H1 (cell line): ENCODE measurements around the gene PXK. TPM values are rescaled to one million over a fixed set of nuclear protein-coding genes. Genes with fewer than 3 reads are reported as not detected.

ENCODE experiments used
- CTCF ChIA-PET: fragments of 300-600 bp; sonication (Branson Sonifier 250); formaldehyde crosslinking; loops from one replicate; lab custom pipeline; 2021; ENCODE audit not compliant: partially characterized antibody; lab: Charles Lee
- POLR2A ChIA-PET: fragments of 300-600 bp; sonication (Branson Sonifier 250); formaldehyde crosslinking; loops from one replicate; lab custom pipeline; 2021; ENCODE audit warnings: inconsistent platforms; ENCODE audit not compliant: partially characterized antibody; lab: Charles Lee
- DNase-seq, 2 experiments: peaks; one replicate each; pipeline versions ENCODE4 v3.0.0 to v3.0.0-alpha.2; 2010 to 2022; ENCODE audit warnings: low spot score in 2 of 2, low read depth in 1 of 2, mixed read lengths in 1 of 2
- FAIRE-seq: peaks from 2 replicates; lab custom pipeline; 2011; peaks lifted over from hg19 to GRCh38; lab: Jason Lieb, UNC
- H2AFZ ChIP-seq: 2 replicates; pipeline ENCODE4 v1.8.1; 2012; ENCODE audit warnings: low read length, inconsistent platforms
- H2AK5ac ChIP-seq: 2 replicates; pipeline ENCODE4 v1.6.1; 2013; ENCODE audit warnings: low read depth, low read length
- H2BK120ac ChIP-seq: replicated peaks from 2 replicates; pipeline ENCODE3; 2013; ENCODE audit warnings: low read depth, low read length, inconsistent platforms
- H2BK12ac ChIP-seq: 2 replicates; pipeline ENCODE4 v1.6.1; 2013; ENCODE audit warnings: low read depth, low read length
- H2BK15ac ChIP-seq: 2 replicates; pipeline ENCODE4 v1.6.1; 2013; ENCODE audit warnings: low read length
- H2BK20ac ChIP-seq: 2 replicates; pipeline ENCODE4 v1.6.1; 2013; ENCODE audit warnings: low read length
- H2BK5ac ChIP-seq: 2 replicates; pipeline ENCODE4 v1.6.1; 2013; ENCODE audit warnings: low read depth, low read length
- H3K14ac ChIP-seq: 2 replicates; pipeline ENCODE4 v1.6.1; 2013; ENCODE audit warnings: inconsistent platforms; ENCODE audit not compliant: insufficient read length
- H3K18ac ChIP-seq: 2 replicates; pipeline ENCODE4 v1.6.1; 2013; ENCODE audit warnings: low read length; ENCODE audit errors: extremely low read depth
- H3K23ac ChIP-seq: 2 replicates; pipeline ENCODE4 v1.6.1; 2013; ENCODE audit warnings: inconsistent platforms; ENCODE audit not compliant: insufficient read length
- H3K23me2 ChIP-seq: 2 replicates; pipeline ENCODE4 v1.6.1; 2013; ENCODE audit warnings: low read depth, low read length
- H3K27ac ChIP-seq: 2 replicates; pipeline ENCODE4 v1.6.1; 2011; ENCODE audit warnings: low read depth, low read length, inconsistent platforms
- H3K27me3 ChIP-seq, 4 experiments: replicated peaks in 1 of 4; 1 replicate in 1 of 4; 2 replicates in 3 of 4; pipeline versions ENCODE4 v1.6.1 to v1.8.1; 2011 to 2013; ENCODE audit warnings: low read length in 3 of 4, mild to moderate bottlenecking in 3 of 4, inconsistent platforms in 2 of 4, mixed read lengths in 2 of 4, moderate library complexity in 1 of 4; ENCODE audit not compliant: control insufficient read depth in 3 of 4, insufficient read depth in 3 of 4; ENCODE audit errors: extremely low read depth in 1 of 4
- H3K36me3 ChIP-seq, 4 experiments: 2 replicates each; pipeline versions ENCODE4 v1.6.1 to v1.8.1; 2011 to 2013; ENCODE audit warnings: mild to moderate bottlenecking in 4 of 4, low read length in 3 of 4, moderate library complexity in 2 of 4, control low read depth in 1 of 4, inconsistent platforms in 1 of 4; ENCODE audit not compliant: insufficient read depth in 4 of 4, control insufficient read depth in 2 of 4
- H3K4ac ChIP-seq: replicated peaks from 2 replicates; pipeline ENCODE3; 2013; ENCODE audit warnings: low read length, low read depth, mixed read lengths, inconsistent platforms; ENCODE audit not compliant: insufficient read length
- H3K4me1 ChIP-seq, 4 experiments: replicated peaks in 1 of 4; 1 replicate in 1 of 4; 2 replicates in 3 of 4; pipeline versions ENCODE4 v1.6.1 to v1.8.1; 2011 to 2013; ENCODE audit warnings: low read length in 3 of 4, inconsistent platforms in 2 of 4, mixed read lengths in 1 of 4; ENCODE audit not compliant: insufficient read depth in 4 of 4, control insufficient read depth in 3 of 4
- H3K4me2 ChIP-seq, 2 experiments: 2 replicates each; pipeline versions ENCODE4 v1.6.1 to v1.8.1; 2011 to 2013; ENCODE audit warnings: low read depth in 2 of 2, low read length in 2 of 2, control low read depth in 1 of 2, inconsistent platforms in 1 of 2, mild to moderate bottlenecking in 1 of 2; ENCODE audit not compliant: insufficient read depth in 1 of 2
- H3K4me3 ChIP-seq, 4 experiments: fragments of 200-600, 300-600 bp in 1 of 4; sonication (generic), shearing (Covaris generic), sonication (Bioruptor Twin) in 1 of 4; 2 replicates each; pipeline versions ENCODE4 v1.5.1 to v1.8.1; 2011 to 2016; ENCODE audit warnings: low read length in 4 of 4, low read depth in 3 of 4, control low read depth in 2 of 4, inconsistent platforms in 2 of 4, mild to moderate bottlenecking in 2 of 4, mixed read lengths in 1 of 4, moderate library complexity in 1 of 4; ENCODE audit not compliant: insufficient read depth in 2 of 4; ENCODE audit errors: extremely low read depth in 1 of 4
- H3K56ac ChIP-seq: replicated peaks from 2 replicates; pipeline ENCODE3; 2013; ENCODE audit warnings: low read depth, mild to moderate bottlenecking, mixed read lengths, low read length, inconsistent platforms; ENCODE audit not compliant: insufficient read length
- H3K79me1 ChIP-seq: 2 replicates; pipeline ENCODE4 v1.6.1; 2013; ENCODE audit warnings: low read depth, low read length, control low read depth
- H3K79me2 ChIP-seq, 2 experiments: 2 replicates each; pipeline versions ENCODE4 v1.6.1 to v1.8.1; 2012 to 2013; ENCODE audit warnings: low read length in 2 of 2, mild to moderate bottlenecking in 2 of 2, inconsistent platforms in 1 of 2; ENCODE audit not compliant: insufficient read depth in 2 of 2, control insufficient read depth in 1 of 2
- H3K9ac ChIP-seq, 4 experiments: replicated peaks in 1 of 4; 1 replicate in 1 of 4; 2 replicates in 3 of 4; pipeline versions ENCODE4 v1.6.1 to v1.8.1; 2011 to 2013; ENCODE audit warnings: low read depth in 3 of 4, low read length in 3 of 4, control low read depth in 2 of 4, mild to moderate bottlenecking in 2 of 4, moderate library complexity in 2 of 4, inconsistent platforms in 1 of 4; ENCODE audit errors: extremely low read depth in 1 of 4
- H3K9me3 ChIP-seq, 2 experiments: 2 replicates each; pipeline versions ENCODE4 v1.6.1 to v1.8.1; 2012 to 2013; ENCODE audit warnings: mild to moderate bottlenecking in 2 of 2, moderate library complexity in 2 of 2, control low read depth in 1 of 2, inconsistent platforms in 1 of 2, low read depth in 1 of 2, low read length in 1 of 2, mixed read lengths in 1 of 2; ENCODE audit not compliant: insufficient read depth in 2 of 2
- H4K20me1 ChIP-seq, 2 experiments: replicated peaks in 1 of 2; 2 replicates each; pipeline versions ENCODE3 to v1.8.1; 2011 to 2013; ENCODE audit warnings: inconsistent platforms in 2 of 2, low read length in 2 of 2, mild to moderate bottlenecking in 1 of 2; ENCODE audit not compliant: insufficient read depth in 2 of 2, control insufficient read depth in 1 of 2
- H4K5ac ChIP-seq: 2 replicates; pipeline ENCODE4 v1.6.1; 2013; ENCODE audit warnings: low read length, low read depth, mixed read lengths, inconsistent platforms; ENCODE audit not compliant: insufficient read length
- H4K8ac ChIP-seq: 2 replicates; pipeline ENCODE4 v1.8.0; 2013; ENCODE audit warnings: mild to moderate bottlenecking, moderate library complexity, low read length, inconsistent platforms; ENCODE audit not compliant: insufficient read depth; ENCODE audit errors: extremely low read depth
- H4K91ac ChIP-seq: replicated peaks from 2 replicates; pipeline ENCODE3; 2013; ENCODE audit warnings: low read length, mixed read lengths, inconsistent platforms; ENCODE audit not compliant: insufficient read length
- BCL11A ChIP-seq, 2 experiments: IDR thresholded peaks; one replicate each; pipeline ENCODE4 v1.6.1; 2011; ENCODE audit warnings: low read depth in 2 of 2, low read length in 2 of 2, mild to moderate bottlenecking in 2 of 2
- NANOG ChIP-seq: IDR thresholded peaks from 2 replicates; pipeline ENCODE4 v1.6.1; 2011; ENCODE audit warnings: low read length, low read depth, mild to moderate bottlenecking, inconsistent platforms; ENCODE audit not compliant: insufficient read depth, poor library complexity, severe bottlenecking
- POLR2AphosphoS5 ChIP-seq: IDR thresholded peaks from 2 replicates; pipeline ENCODE4 v1.6.1; 2011; ENCODE audit warnings: low read depth, low read length
- POU5F1 ChIP-seq: IDR thresholded peaks from 2 replicates; pipeline ENCODE4 v1.6.1; 2011; ENCODE audit warnings: low read depth, mild to moderate bottlenecking, low read length, moderate library complexity
- SIX5 ChIP-seq: IDR thresholded peaks from 2 replicates; pipeline ENCODE4 v1.6.1; 2011; ENCODE audit warnings: mild to moderate bottlenecking, low read depth, low read length
- SP1 ChIP-seq: IDR thresholded peaks from 2 replicates; pipeline ENCODE4 v1.6.1; 2011; ENCODE audit warnings: low read depth, low read length
- TBP ChIP-seq: IDR thresholded peaks from 2 replicates; pipeline ENCODE4 v1.6.1; 2011; ENCODE audit warnings: low read depth, low read length, improper control_type of control experiment
- TEAD4 ChIP-seq: IDR thresholded peaks from 2 replicates; pipeline ENCODE4 v1.6.1; 2012; ENCODE audit warnings: low read depth, low read length, inconsistent platforms, mixed read lengths
- WGBS, 2 experiments: shearing (Covaris generic) in 1 of 2; methylation state at CpG; one replicate each; pipeline versions ENCODE4 v1.1.6 to v1.1.7; 2013 to 2015; ENCODE audit warnings: low lambda C conversion rate in 2 of 2, mixed read lengths in 2 of 2, inconsistent platforms in 1 of 2, low coverage in 1 of 2, missing lambda C conversion rate in 1 of 2; ENCODE audit not compliant: insufficient replicate concordance in 2 of 2, insufficient coverage in 1 of 2, insufficient read length in 1 of 2; ENCODE audit errors: extremely low coverage in 1 of 2, missing lambda C conversion rate in 1 of 2; 5-methylcytosine and 5-hydroxymethylcytosine counted together
- polyA plus RNA-seq, 7 experiments: library from polyadenylated mRNA; depleted of rRNA in 3 of 7; stranded (reverse) in 5 of 7; unstranded in 2 of 7; fragments of >200 nt in 5 of 7; fragments of 200-250 nt in 2 of 7; gene quantifications; 1 replicate in 5 of 7; 2 replicates in 1 of 7; 4 replicates in 1 of 7; pipeline versions ENCODE4 v1.2.1 to v1.2.3, GENCODE V29; 2011 to 2013; ENCODE audit warnings: missing spikeins in 2 of 7, mixed read lengths in 2 of 7
- total RNA-seq: library from RNA; stranded (reverse); fragmentation: NEBNext Ultra II Directional; extraction: Animal tissue kit (Norgen Biotek cat#: 25700); gene quantifications from 2 replicates; pipeline ENCODE4 v1.2.1, GENCODE V29; 2021

The PXK gene
- total and polyA plus RNA-seq, 2 of the 8 experiments (the other 6 are each of a cell fraction or from before 2014, with no cell fraction given) = 3.5 to 7.1 TPM

DNA sequence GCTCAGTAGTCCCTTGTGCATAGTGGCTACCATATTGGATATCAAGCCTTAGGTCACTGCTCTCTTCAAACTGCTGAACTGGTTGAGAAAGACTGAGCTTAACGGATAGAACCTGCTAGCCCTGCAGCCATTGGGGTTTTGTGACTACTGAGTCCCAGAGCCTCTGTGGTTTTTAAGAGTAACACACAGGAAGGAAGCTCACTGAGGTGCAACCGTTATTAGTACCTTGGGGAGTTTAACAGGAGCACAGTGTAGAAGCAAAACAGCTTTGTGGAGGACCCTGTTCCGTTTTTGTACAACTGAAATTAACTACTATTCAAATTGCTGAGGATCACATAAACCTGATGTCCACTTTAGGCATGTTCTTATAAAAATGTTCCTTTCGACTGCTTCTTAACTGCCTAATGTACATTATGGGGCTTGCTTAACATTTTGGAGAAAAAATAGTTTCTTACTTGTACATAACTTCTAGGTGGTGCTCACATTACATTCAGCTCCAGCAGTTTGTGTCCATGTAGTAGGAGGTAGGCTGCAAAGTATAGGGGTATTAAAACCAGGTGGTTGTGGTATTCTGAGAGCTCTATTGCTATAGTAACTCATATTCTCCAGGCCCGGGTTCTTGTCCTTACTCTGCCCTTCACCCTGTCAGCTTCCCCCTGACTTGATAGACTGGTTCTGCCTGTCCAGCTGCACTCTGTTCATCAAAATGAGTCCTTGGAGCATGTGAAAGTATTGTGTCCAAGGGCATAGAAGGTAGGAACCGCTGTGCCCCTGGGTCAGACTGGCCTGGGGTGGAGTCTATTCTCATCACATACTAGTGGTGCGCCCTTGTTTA, 17.3 kb downstream of the PXK start:
- 0 out of 7 replicates have a peak, but pooled peaks cover 0 to 3% (median 2%) of the 10 kb centered on the region in 4 experiments for H3K4me1 ChIP-seq
- no peaks in the 10 kb centered on the region for H4K20me1 ChIP-seq
- H3K23ac ChIP-seq = no peak overlapping the region
- TF ChIP-seq BCL11A (IDR thresholded peaks at IDR 0.05; ENCODE audit: low read depth in 2 of 2, low read length in 2 of 2) = no peak
- TF ChIP-seq TEAD4 = no peak
- no peak for TF ChIP-seq POLR2AphosphoS5
- TF ChIP-seq SIX5 = no peak
- no peak for TF ChIP-seq TBP
- TF ChIP-seq NANOG = no peak
- no peak for TF ChIP-seq SP1
- no peak for TF ChIP-seq POU5F1
- TF ChIP-seq, all 59 proteins: peak for 0
- no peak for DNase-seq
- H2BK120ac ChIP-seq = no peak overlapping the region
- no peaks in the 10 kb centered on the region for H3K79me2 ChIP-seq
- ChIA-PET POLR2A (interaction anchor here (1.0 to 1.2 kb wide), 2 partner anchors 9 to 143 kb away, joined by 3 read pairs; no protein-coding TSS in a partner anchor), CTCF (interaction anchor here (0.9 to 2.6 kb wide), 16 partner anchors 11 to 182 kb away, joined by 3 to 11 read pairs (median 4); partner anchors contain the start of gene PXK)
- H3K9ac ChIP-seq = no peak overlapping the region
- no peaks in the 10 kb centered on the region; the same call in 1 of the 2 replicates for H3K23me2 ChIP-seq
- H2BK12ac ChIP-seq = no peak overlapping the region
- H3K4ac ChIP-seq = no peak overlapping the region
- FAIRE-seq = no peak
- WGBS, 2 experiments = 90% methylated on average over 7 of the region's 7 CpGs; no CpG with 5 or more reads in 1 of the 2 experiments
- no peaks in the 10 kb centered on the region for H3K79me1 ChIP-seq
- no peak overlapping the region for H2BK15ac ChIP-seq
- H3K4me3 ChIP-seq = no peak overlapping the region
- no peak overlapping the region for H4K8ac ChIP-seq
- H2BK20ac ChIP-seq = no peak overlapping the region
- no peak overlapping the region for H2AFZ ChIP-seq
- no peaks in the 10 kb centered on the region for H3K9me3 ChIP-seq
- H3K27me3 ChIP-seq = no peaks in the 10 kb centered on the region
- no peak overlapping the region for H3K18ac ChIP-seq
- H3K4me2 ChIP-seq = no peak overlapping the region
- no peaks in the 10 kb centered on the region for H3K36me3 ChIP-seq
- H4K5ac ChIP-seq = no peak overlapping the region
- H3K27ac ChIP-seq = no peak overlapping the region
- H3K14ac ChIP-seq = no peak overlapping the region
- H2AK5ac ChIP-seq = no peak overlapping the region
- H4K91ac ChIP-seq = no peak overlapping the region
- H3K56ac ChIP-seq = no peak overlapping the region
- no peak overlapping the region for H2BK5ac ChIP-seq
